Fibroblast of upper back skin (primary cell): Measurements from ENCODE around the gene MGMT.

Source experiments
- DNase-seq: peaks from one replicate; pipeline ENCODE4 v3.0.0-alpha.2; 2013

MGMT gene

DNA sequence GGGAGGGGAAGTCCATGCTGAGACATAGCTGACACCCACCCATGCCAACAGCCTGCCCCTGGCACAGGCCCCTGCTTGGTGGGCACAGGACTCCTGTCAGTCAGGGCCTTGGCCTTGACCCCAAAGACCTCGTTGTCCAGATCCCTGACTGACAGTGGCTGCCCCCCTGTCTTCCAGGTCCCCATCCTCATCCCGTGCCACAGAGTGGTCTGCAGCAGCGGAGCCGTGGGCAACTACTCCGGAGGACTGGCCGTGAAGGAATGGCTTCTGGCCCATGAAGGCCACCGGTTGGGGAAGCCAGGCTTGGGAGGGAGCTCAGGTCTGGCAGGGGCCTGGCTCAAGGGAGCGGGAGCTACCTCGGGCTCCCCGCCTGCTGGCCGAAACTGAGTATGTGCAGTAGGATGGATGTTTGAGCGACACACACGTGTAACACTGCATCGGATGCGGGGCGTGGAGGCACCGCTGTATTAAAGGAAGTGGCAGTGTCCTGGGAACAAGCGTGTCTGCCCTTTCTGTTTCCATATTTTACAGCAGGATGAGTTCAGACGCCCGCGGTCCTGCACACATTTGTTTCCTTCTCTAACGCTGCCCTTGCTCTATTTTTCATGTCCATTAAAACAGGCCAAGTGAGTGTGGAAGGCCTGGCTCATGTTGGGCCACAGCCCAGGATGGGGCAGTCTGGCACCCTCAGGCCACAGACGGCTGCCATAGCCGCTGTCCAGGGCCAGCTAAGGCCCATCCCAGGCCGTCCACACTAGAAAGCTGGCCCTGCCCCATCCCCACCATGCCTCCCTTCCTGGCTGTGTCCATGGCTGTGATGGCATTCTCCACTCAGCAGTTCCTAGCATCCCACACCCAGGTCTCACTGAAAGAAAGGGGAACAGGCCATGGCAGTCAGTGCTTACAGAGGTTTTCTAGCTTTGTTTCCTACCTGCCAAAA is 299.8 kb downstream of the MGMT start:
- DNase-seq = no peak

DNA sequence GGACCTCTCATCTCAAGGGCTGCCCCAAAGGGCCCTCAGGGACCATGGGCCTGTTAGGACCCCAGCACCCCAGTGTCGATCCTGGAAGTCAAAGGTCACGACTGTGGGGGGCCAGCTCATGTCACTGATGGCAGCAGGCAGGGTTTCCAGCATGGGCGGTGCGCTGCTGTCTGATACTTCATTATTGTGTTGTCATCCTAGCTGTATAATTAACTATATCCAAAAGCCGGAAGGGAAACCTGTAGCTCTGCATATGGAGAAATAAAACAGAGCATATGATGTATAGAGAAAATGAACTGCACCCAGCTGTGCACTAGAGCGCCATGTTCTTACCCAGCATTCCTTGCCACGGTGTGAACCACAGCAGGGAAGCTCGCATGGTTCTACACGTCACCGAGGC is 300.7 kb downstream of the MGMT start:
- DNase-seq = no peak

DNA sequence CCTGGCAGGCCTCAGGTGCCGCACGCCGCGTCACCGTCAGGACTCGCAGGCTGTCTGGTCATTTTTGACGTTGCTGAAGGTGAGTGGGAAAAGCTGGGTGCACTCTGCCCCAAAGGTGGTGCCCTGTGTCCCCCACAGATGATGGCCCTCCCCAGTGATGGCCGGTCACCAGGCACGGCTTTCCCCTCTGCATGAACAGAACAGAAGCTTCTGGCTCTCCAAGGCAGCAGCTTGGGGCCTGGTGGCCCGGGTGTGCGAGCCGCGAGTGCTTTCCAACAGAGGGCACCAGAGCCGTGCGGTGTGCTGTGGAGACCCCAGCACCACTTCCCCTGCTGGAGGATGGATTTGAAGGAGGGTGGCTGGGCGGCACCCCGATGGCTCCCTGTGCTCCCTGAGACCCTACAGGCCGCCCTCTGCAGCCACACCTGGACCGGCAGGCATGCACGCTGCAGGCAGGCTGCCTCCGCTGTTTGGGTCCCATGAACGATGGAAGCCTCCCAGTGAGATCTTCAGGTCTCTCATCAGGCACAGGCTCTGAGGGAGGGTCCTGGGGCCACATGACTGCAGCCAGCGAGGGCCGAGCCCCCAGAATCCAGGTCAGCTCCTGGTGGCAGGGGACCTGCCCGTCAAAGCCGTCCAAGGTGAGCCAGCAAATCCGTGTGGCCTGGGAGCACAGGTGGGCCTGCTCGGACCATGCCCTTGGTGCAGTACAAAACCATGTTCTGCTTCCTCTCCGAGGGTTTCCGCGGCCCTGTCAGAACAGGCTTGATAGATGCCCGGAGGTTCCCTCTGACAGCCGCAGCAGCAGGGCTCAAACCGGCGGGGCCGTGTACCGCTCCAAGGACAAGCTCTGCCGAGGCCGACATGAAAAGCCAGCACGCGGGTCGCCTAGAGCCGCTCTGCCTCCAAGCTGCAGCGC is 301.7 kb downstream of the MGMT start:
- DNase-seq = no peak

DNA sequence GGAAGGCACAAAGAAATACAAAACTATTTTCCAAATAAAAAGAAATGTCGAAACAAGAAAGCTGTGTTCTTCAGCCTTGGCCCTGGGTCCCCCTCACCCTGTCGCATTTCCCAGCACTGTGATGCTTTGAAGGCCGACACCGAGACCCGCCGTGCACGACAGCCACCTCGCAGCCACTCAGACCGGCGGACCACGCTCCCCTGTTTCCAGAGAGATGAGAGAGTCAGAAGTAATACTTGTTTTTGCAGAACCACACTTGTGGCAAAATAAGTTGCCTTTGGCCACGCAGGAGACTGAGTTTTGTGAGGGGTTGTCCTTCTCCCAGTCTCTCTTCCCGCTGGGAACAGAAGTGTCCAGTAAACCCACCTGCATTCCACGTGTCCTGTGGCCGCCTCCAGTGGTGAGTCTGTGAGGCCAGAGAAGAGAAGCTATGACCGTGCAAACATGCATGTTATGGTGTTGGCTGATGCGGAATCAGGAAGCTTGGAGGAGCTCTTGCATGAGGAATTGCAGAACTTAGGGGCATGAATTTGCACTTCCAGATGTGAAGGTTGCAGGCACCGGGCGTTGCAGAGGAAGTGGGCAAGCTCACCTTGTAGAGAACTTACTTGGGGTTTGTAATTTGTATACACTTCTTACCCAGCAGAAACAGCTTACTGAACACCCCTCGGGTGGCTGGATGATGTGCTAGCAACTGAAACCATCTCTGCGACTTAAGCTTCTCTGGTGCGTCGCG is 302.5 kb downstream of the MGMT start:
- DNase-seq = no peak

DNA sequence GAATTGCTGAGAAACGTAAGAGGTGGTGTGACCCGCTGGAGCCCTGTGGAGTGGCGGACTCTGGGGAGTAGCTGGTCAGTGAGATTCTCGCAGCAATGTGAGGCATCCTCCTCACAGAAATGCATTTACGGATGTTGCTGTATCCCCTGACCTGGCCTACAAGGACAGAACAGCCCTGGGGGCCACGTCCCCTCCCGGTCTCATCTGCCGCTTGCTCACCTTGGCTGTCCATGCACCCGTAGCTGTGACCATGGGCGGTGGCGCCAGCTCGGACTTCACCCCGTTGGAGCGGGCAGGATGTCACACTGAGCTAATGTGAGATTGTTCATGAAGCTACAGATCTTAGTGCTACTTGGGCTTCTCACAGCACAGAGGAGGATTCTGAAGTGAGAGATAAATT is 303.2 kb downstream of the MGMT start:
- no peak for DNase-seq

DNA sequence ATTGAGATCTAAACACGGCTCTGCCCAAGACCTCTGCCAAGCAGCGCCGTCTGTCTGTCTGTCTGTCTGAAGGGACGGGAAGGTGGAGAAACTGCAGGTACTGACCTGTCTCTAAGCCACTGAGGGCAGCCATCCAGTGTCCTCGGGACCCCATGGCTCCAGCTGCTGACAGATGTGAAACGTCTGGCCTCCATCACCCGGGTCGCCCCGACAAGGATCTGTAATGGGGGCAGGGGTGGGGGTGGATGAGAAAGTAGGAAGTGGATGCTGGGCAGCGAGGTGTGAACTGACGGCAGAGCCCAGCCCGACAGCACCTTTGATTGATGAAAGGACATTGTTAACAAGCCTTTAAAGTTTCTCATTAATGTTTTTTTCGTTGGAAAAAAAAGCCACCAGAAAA is 304.0 kb downstream of the MGMT start:
- DNase-seq = no peak

DNA sequence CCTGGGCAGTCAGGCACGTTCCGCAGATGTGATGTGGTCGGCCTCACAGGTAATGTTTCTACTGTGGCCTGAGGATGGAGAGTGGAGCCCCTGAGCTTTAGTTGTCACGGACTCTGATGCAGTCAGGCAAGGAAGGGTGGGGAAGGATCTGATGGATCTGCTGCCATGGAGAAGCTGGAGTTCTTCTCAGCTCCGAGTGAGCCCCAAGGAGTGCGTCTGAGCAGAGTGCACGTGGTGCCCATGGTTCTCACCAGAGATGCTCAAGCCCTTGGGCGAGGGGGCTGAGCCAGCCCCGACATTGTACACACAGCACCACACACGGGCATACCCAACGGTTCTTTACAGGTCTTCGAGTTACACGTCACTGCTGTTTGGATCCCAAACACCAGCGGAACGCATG is 304.5 kb downstream of the MGMT start:
- no peak for DNase-seq

DNA sequence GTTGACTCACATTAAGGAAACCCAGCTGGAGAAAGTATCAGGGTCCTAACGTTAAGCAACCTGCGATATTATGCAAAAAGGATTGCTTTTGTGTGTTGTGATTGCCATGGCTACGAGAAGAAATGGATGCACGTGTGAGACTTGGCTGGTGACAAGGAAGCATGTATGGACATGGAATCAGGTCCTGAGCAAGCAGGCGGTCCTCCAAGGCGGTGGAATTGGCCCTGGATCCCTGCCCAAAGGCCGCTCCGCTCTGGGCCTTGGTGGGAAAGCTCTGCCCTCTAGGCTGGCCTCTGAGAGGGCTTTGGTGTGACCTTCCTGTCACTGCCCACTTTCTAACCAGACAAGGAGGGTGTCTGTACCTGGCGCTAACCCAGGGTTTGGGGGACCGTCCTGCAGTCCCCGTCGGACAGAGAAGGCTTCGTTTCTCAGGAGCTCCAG is 305.0 kb downstream of the MGMT start:
- DNase-seq = no peak

DNA sequence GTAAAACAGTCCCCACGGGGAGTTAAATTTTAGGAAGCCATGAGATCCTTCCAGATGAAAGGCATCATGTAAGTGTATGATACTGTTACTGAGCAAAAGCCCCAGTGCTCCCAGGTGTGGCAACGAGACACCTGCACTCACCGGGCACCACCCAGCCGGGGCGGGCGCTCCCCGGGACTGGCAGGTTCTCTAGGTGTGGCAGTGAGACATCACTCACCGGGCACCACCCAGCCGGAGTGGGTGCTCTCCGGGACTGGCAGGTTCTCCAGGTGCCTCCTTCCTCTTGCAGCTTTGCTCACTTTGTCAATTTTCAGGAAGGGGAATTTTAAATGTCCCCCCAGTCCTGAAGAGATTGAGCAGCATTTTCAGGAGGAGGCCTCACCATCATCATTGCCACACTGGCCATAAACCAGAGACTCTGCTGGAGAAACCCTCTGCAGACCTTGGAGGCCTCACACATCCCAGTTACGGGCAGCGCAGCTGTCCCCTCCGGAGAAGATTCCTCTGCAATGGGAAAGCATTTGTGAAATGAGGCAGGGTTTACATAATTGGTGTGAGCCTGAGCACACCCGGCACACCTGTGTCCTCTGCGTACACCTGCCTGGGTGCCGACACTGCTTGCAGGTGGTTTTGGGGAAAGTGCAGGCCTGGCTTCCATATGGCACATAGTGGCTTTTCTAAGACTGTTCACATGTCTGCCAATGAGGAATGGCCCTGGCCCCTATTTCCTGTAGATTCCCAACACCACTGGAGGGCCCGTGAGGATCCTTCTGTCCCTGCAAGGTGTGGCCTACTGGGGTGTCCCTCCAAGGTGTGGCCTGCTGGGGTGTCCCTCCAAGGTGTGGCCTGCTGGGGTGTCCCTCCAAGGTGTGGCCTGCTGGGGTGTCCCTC is 305.7 kb downstream of the MGMT start:
- no peak for DNase-seq

DNA sequence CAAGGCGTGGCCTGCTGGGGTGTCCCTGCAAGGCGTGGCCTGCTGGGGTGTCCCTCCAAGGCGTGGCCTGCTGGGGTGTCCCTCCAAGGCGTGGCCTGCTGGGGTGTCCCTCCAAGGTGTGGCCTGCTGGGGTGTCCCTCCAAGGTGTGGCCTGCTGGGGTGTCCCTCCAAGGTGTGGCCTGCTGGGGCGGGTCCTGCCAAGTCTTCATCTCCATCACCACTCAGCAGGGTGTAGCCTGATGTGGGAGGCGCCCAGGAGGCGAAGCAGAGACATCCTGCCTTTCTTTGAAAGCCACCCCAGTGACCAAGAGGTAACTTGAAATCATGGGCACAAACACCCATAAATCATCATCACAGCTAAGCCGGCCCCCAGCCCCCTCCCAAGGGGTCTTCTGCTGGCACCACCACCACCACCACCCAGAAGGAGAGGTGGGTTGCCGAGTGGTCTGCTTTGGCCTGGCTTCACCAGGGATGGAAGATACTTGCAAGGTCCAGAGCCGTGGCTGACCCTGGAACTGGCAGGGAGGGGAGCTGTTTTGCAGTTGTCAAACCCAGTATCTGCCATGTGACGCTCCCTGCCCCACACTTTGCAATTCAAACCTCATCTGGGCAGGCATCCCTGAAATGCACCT is 306.4 kb downstream of the MGMT start:
- no peak for DNase-seq

DNA sequence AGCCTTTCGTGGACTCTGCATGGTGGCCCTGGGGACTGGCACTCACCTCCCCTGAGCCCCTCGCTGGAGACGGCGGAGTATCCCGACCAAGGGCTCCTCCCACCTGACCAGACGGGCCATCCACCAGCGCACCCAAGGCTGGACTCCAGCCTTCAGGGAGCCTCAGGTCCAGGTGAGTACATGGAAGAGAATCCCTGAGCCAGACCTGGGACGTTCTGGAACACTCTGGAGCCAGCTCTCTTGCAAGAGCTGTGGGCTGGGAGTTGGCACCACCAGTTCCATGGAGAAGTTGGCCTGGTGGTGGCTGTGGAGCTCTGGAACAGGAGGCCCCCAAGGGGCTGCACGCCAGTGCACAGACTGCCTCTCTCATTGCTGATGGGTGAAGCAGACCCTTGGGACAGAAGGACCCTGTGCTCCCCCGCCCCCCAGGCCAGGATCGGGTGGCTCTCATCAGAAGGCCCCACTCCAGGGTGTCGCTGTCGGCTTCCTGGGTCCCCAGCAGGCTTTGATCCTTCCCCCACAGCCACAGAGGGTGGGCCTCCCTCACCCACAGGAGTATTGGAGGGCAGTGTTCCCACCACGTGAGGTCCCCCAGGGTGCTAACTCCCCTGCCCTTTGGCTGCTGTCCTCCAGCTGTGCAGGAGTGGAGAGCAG is 307.2 kb downstream of the MGMT start:
- no peak for DNase-seq

DNA sequence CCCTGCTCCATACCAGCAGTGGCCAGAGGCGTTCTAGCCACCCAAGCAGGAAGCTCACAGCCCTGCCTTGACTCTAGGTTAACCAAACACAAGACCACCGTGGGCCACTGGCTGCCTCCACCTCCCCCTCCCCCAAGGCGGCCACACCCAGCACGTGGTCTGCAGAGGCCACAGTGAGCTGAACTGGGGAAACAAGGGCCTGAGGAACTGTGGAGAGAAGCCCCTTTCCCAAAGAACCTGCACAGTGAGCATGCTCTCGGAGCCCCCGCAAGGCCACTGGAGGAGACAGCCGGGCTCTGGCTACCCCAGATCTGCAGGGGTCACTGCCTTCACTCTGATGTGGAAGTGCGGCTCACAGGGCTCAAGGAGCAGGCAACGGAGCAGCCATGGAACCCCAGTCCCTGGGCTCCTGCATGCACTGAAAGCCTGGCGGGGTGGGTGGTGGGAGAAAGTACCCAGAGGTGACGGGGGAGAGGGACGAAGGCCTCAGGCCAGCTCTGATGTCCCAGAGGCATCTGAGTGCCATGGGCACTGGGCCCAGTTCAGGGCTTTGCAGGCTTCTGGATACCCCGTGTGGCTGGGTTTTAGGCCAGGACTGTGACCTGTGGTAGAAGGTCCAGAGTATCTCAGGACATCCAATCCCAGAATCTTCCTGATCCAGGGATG is 307.8 kb downstream of the MGMT start:
- no peak for DNase-seq

DNA sequence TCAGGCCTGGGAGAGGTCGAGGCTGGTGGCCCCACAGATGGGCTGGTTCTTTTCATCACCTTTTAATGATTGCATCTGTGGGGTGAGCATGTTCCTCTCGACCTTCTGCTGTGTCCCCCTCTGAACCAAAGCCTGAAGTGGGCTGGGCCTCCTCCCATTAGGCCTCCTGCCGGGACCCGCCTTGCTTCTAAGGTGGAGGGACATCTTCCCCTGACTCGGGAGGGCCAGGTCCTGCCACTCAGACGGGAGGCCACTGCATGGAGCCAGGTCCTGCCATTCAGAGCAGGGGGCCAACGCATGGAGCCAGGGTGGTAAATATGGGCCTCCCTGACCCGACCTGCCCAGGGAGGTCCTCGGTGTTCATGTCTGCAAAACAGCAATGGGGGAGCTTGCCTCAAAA is 308.6 kb downstream of the MGMT start:
- DNase-seq = no peak

DNA sequence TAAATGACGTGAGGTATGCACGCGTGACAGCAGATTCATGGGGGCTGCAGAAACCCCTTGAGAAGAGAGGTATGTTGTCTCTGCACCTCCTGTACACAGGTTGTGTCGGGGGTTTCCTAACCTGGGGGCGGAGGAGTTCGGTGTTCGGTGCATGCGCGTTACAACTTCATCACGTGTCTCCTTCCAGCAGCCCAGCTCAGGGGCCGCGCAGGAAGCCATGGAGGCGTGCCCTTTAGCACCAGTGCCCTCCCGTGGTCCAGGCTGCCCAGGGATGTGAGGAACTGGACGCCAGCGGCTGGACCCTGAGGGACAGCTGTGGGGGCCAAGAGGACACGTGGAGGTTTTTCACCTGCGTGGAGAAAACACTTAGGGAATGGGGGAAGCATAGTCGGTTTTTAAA is 310.6 kb downstream of the MGMT start:
- no peak for DNase-seq

DNA sequence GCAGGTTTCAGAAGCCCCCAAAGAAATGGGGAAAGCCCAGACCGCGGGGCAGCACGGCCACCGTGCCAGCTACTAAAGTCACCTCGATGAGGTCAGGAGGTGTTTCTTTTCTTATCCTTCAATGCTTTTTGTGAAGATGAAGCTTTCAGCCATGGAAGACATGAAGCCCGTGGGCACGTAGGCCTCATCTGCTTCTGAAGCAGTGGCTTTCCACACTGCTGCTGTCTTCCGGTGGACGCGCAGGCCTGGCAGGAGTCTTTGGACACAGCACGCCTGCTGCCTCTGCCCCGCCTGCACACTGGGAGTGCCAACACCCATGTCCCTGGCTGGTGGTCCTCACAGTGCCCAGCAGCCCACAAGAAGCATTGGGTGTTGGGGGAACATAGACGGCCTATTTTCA is 311.5 kb downstream of the MGMT start:
- DNase-seq = no peak

DNA sequence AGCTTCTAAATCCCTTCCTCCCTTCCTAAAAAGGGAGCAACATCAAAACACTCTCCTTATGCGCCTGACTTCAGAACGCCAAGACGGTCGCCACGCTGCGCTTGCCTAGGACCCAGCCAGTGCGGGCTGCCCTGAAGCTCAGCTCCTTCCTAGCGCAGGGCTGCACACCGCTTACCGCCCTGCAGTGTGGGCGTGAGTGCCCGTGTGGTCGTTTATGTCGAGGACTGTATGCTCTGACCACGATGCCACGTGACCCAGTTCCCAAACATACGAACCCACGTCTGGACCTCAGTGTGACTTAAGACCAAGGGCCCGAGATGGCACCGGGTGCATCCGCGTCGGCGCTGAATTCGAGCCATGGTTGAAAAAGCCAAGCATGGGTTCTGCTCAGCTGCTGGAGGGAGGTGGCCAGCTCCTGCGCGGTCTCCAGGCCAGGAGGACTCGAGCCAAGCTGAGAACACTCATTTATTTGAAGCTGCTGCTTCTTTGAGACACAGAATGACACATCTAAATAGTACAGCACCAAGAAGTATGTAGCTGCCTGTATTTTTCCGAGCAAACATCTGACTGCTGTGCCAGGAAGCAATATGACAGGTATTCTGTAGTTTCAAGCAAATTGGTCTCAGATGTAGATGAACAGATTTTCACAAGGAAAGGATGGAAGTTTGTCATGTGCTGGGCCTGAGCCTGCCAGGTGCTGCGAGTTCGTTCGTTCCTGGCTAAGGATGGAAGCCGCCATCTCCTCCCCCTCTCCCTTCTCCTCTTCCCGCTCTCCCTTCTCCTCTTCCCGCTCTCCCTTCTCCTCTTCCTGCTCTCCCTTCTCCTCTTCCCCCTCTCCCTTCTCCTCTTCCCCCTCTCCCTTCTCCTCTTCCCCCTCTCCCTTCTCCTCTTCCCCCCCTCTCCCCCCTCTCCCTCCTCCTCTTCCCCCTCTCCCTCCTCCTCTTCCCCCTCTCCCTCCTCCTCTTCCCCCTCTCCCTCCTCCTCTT is 312.4 kb downstream of the MGMT start:
- DNase-seq = no peak

DNA sequence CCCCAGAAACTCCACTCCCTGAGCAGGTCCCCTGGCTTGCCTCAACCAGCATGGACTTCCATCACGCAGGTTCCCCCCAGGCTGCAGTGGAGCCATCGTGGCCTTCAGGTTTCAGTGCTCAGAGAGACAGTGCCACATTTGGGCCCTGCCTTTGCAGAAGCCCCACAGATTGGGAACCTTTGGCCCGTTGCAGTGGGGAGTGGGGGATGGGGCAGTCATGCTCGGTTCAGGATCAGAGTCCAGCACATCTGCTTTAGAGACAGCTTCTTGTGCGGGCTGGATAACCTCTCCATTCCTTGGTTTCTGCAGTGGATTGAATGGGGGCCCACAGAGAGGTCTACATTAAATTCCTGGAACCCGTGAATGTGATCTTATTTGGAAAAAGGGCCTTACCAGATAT is 313.2 kb downstream of the MGMT start:
- no peak for DNase-seq

DNA sequence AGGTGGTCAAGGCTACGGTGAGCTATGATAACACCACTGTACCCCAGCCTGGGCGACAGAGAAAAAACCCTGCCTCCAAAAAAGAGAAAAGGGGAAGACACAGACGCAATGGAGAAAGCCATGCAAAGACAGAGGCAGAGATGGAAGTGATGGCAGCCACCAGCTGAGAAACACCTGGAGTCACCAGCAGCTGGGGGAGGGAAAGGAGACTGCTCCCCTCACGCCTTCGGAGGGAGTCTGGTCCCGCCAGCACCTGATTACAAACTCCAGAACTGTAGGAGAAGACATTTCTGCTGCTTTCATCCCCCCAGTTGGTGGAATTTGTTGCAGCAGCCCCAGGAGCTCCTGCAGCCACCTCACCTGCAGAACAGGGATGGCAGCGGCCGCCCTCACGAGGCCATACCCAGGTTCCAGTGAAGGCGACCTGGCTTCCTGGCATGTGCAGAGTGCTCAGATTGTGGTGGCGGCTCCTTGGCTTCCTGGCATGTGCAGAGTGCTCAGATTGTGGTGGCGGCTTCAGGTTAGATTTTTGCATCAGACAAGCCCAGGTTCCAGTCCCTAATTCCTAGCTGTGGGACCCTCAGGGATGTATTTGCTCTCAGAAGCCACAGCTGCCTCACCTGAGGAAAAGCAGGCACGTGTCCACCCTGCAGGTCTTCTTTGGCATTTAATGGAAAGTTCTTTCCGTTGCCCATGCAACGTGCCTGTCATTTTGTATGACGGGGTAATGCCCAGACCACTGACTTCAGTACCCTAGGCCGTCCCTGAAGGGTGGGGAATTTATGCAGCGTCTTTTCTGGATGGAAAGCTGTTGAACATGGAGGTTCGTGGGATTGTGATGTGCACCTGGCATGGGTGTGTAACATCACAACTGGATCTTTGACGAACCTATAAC is 314.1 kb downstream of the MGMT start:
- DNase-seq = no peak
